Measurements from ENCODE around the gene MRGPRD. TPM values are rescaled to one million over a fixed set of nuclear protein-coding genes. Genes with fewer than 3 reads are reported as not detected.
A peak's percentile ranks its signal among the peaks of the same experiment; 100 is the strongest.

The MRGPRD gene
- total and polyA plus RNA-seq, 9 donors, result not detected

GRCh38 chr11:68997124-68997994 is 16.6 kb upstream of the MRGPRD start:
- intact Hi-C loops (cut with DNase I), result no loop called here
- peak in 1 of 5 donors; percentile 13 for DNase-seq
- 80 to 90% (median 88%) methylated on average over 19 of the region's 19 CpGs for WGBS, 3 donors
- Histone ChIP-seq H3K9me3 (no peaks in the 10 kb centered on the region), H3K4me3 (no peak overlapping the region), H3K27me3 (no peaks in the 10 kb centered on the region), H3K4me1 (ENCODE audit: insufficient read depth) (peaks cover 22% of the 10 kb centered on the region), H3K27ac (no peak overlapping the region), H3K36me3 (no peaks in the 10 kb centered on the region)
- TF ChIP-seq EP300 (IDR thresholded peaks at IDR 0.05), result no peak
- no peak for TF ChIP-seq POLR2A (IDR thresholded peaks at IDR 0.05)
- no peak for TF ChIP-seq CTCF (IDR thresholded peaks at IDR 0.05)

DNA sequence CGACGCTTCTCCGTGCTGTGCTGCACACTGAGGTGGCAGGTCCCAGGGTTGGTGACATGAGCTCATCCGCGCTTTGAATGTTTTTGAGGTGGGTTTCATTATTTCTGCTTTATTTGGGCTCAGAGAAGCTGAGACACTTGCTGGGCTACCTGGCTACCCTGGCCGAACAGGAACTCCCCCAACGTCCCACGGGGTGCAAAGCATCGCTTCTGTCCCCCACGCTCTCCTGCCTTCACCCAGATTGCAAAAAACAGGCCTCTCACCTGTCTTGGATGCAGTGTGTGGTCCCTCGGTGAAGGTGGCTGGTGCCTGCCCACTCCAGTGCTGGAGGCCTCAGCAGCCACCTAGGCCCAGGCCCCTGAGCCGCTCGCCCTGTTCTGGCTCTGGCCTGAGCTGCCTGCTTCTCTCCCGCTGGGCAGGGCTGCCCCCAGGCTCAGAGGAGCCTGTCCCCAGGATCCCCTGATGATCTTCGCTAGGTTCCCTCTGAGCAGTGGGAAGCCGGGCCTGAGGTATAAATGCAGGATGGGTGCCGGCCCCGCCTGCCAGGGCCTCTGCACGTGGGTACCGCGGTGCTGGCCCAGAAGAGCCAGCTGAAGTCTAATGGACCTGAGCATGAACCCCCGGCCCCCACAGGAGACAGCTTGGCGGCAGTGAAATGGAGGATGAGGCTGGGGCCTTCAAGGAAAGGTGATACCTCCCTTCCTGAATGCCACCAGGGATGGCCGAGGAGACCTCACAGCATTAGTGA is 15.8 kb upstream of the MRGPRD start:
- DNase-seq, result no peak
- 91 to 96% (median 95%) methylated on average over 18 to 24 of the region's 24 CpGs for WGBS, 3 donors
- Histone ChIP-seq H3K9me3 (no peaks in the 10 kb centered on the region), H3K36me3 (no peaks in the 10 kb centered on the region), H3K4me1 (ENCODE audit: insufficient read depth) (peaks cover 15% of the 10 kb centered on the region), H3K27ac (no peak overlapping the region), H3K4me3 (no peak overlapping the region), H3K27me3 (no peaks in the 10 kb centered on the region)
- intact Hi-C loops (cut with DNase I), result no loop called here
- TF ChIP-seq EP300 (IDR thresholded peaks at IDR 0.05) (no peak), CTCF (IDR thresholded peaks at IDR 0.05) (no peak), POLR2A (IDR thresholded peaks at IDR 0.05) (no peak)

DNA sequence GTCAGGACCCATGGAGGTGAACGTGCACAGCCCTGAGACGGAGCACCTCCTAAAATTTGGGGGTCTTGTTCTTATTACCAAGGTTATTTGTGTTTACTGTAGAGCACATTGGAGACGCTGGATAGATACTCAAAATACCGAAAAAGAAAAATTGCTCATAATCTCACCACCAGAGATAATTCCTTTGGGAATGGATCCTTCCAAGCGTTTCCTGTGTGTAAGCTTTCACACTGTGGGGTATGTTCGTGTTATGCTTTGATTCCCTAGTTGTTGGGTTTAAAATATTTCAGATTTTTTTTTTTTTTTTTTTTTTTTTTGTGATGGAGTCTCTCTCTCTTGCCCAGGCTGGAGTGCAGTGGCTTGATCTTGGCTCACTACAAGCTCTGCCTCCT is 14.1 kb upstream of the MRGPRD start:
- Histone ChIP-seq H3K36me3 (no peaks in the 10 kb centered on the region), H3K9me3 (no peaks in the 10 kb centered on the region), H3K4me1 (ENCODE audit: insufficient read depth) (peaks cover 3% of the 10 kb centered on the region), H3K4me3 (no peak overlapping the region), H3K27me3 (no peaks in the 10 kb centered on the region), H3K27ac (no peak overlapping the region)
- intact Hi-C loops (cut with DNase I), result no loop called here
- TF ChIP-seq EP300 (IDR thresholded peaks at IDR 0.05) (no peak), POLR2A (IDR thresholded peaks at IDR 0.05) (no peak), CTCF (IDR thresholded peaks at IDR 0.05) (no peak)
- WGBS, 3 donors, result 37 to 47% (median 46%) methylated on average over 6 of the region's 6 CpGs
- DNase-seq, result no peak

- TF ChIP-seq EP300 (IDR thresholded peaks at IDR 0.05) (no peak), POLR2A (IDR thresholded peaks at IDR 0.05) (no peak), CTCF (IDR thresholded peaks at IDR 0.05) (no peak)
- H3K4me1 ChIP-seq (ENCODE audit: insufficient read depth), result peaks cover 2% of the 10 kb centered on the region
- H3K9me3 ChIP-seq, result no peaks in the 10 kb centered on the region
- H3K27me3 ChIP-seq, result no peaks in the 10 kb centered on the region
- 75 to 87% (median 79%) methylated on average over 28 of the region's 28 CpGs for WGBS, 3 donors
- no peak for DNase-seq
- intact Hi-C loops (cut with DNase I), result no loop called here
- H3K36me3 ChIP-seq, result no peaks in the 10 kb centered on the region
- no peak overlapping the region for H3K4me3 ChIP-seq
- H3K27ac ChIP-seq, result no peak overlapping the region
These were observed 13.5 kb upstream of the MRGPRD start for GRCh38 chr11:68994161-68994893.
